Middle frontal gyrus (tissue), 1 donor: ENCODE measurements around the gene ZNF444.
"Not testable (repeated sequence)": the region's sequence is repeated elsewhere in the genome, so short reads cannot be mapped to it uniquely, and the experiment has no call there.

Experiments used
- DNase-seq: peaks from one replicate; pipeline ENCODE4 v3.0.0-alpha.2; 2015; ENCODE audit warnings: low spot score; ENCODE audit errors: extremely low spot score

The ZNF444 gene

DNA sequence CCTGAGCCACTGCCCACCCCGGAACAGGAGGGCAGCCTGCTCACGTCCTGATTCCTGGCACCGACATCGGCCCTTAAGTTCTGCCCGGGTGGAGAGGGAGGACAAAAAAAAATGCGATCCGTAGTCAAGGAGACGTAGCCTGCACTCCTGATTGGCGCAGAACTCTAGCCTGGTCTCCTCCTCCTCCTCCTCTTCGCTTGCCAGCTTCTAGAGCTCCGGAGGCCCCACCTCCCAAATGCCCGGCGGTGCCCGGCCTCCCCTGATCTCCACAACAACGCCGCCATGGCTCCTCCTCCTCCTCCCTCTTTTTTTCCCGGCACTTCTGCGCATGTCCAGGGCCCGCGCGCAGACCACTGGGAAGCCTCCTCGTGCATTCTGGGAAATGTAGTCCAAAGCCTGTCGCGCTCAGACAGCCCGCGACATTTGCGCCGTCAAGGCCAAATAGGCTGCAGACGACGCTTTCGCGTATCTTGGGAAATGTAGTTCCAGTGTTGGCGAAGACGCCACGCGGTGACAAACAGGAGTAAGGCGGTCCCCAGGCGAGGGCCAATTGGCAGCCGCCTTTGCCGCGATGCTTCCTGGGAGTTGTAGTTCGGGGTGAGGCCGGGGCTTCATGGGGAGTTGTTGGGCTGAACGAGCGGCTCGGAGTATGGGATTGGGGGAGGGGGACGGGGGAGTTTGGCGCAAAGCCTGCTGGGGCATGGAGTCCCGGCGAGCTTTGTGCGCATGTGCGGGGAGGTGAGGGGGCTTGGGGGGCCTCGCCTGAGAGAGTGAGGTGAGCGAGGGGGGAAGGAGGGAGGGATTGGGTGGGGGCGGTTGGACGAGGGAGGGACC is at the start of gene ZNF444:
Gene ZNF444, plus strand, starts transcription at position 705 of the 834 bp plus-strand sequence. CDS start 5,625 bp downstream, outside the sequence.
- DNase-seq = peak; percentile 98

DNA sequence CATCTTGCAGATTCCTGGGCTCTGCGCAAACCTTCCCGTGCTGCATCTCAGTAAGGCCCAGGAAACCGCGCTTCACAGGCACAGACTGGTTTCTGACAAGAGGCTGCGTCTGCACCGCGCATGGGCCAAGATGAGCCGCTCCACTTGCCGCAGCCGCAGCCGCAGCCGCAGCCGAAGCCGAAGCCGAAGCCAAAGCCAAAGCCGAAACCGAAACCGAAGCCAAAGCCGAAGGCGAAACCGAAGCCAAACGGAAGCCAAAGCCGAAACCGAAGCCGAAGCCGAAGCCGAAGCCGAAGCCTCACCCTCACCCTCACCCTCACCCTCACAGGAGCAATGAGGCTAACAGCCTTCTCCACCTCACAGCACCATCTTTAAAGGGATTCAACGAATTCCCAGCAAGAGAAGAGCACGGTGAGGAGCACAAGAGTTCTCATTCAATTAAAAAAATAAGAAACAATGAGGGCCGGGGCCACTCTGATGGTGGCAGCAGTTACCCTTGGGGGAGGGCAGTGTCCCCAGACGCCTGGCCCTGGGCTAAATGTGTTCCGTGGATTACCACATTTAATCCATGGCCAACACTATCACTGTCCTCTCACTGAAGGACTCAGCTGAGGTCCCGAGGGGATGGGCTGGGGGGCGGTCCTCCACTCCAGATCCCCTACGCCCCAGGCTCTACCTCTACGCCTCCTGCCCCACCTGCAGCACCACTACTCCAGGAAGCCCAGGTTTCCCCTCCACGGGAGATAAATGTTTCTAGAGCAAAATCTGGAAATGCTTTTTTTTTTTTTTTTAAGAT is 49.1 kb upstream of the ZNF444 start:
- DNase-seq = no peak

DNA sequence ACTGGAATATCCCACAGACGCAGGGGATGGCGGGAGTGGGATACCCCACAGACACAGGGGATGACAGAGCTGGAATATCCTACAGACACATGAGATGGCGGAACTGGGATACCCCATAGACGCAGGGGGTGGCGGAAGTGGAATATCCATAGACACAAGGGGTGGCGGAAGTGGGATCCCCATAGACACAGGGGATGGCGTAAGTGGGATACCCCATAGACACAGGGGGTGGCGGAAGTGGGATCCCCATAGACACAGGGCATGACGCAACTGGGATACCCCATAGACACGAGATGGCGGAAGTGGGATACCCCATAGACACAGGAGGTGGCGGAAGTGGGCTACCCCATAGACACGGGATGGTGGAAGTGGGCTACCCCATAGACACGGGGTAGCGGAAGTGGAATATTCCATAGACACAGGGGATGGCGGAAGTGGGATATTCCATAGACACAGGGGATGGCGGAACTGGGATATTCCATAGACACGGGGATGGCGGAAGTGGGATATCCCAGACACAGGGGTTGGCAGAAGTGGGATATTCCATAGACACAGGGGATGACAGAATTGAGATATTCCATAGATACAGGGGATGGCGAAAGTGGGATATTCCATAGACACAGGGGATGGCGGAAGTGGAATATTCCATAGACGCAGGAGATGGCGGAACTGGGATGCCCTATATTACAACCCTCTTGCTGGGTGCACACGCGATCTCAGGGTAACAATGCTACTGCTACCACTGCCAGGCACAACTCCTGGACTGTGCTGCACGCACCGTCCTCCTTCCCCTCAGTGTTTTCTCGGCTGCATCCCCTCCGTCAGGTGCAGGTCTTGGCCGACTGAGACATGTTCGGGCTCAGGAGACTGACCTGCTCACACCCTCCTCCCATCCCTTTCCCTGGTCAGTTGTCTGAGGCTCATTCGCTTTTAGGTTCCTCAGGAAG is 48.1 kb upstream of the ZNF444 start:
- DNase-seq = no peak

DNA sequence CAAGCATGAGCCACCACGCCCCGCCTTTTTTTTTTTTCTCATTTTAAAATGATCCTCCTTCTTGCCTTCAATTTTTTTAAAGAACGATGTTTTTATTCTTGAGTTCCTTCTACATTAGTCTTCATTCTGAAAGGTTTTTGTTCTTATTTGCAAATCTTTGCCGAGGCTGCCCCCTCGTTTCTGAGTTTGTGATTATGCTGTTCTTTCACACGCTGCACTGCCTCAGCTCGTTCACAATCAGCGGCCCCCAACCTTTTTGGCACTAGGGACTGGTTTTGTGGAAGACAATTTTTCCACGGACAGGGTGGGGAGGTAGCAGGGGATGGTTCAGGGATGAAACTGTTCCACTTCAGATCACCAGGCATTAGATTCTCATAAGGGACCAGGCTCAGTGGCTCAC is 46.6 kb upstream of the ZNF444 start:
- DNase-seq = no peak

DNA sequence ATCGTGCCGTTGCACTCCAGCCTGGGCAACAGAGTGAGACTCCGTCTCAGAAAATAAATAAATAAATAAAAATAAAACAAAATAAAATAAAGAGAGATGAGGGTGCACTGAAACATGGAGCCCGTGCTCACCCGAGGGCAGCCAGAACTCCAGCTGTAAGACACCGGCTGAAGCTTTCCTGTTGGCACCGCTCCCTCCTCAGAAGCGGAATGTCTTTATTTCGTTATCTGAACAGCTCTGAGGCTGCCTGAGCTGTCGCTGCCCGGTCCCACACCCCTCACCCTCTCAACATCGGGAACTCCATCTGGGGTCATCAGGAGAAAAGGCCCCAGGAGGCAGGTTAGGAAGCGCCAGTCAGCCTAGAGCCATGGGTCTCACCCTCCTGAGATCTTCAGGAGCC is 44.4 kb upstream of the ZNF444 start:
- no peak for DNase-seq

DNA sequence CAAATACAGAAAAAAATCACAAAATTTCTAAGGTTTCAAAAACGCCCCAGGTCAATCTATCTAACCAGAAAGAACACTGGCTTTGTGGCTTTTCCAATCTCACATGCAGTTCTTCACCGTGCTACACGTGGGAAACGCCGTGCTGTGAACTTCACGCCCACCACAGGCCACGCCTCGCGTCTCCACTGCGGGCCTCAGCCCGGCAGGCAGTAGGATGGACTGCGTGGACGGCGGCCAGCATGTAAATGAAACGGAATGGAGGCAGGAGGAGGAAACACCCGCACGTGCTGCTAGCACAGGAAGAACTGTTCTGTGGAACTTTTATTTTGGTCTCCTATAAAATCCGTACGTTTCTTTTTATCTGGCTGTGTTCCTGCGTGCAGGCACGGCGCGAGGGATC is 43.8 kb upstream of the ZNF444 start:
- DNase-seq = no peak

DNA sequence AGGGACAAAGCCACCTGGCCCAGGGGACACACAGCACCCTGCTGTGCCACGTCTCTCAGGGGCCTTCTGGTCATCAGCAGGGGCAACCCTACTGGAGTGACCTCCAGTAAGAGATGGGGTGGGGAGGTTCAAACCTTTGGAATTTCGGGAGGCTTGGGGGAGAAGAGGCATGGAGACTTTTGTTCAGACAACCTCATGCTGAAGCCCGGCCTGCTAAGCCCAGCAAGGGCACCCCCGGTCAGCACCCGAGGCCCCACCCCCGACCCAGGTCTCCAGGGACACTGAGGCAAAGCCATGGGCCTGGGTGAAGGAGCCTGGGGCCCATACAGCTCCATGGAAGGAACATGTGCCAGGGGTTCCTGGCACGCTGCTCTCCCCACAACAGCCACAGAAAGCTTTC is 43.3 kb upstream of the ZNF444 start:
- DNase-seq = no peak

DNA sequence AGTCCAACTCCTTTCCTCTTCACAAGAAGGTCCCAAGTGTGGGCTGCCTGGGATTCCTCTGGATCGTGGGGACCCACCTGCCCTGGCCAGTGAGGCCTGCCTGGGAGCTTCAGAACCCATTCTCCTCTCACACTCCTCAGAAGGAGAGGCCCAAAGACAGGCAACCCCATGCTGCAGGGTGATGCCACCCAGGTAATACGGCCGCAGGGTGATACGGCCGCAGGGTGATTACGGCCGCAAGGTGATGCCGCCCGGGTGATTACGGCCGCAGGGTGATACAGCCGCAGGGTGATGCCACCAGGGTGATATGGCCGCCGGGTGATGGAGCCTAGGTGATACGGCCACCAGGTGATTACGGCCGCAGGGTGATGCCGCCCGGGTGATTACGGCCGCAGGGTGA is 42.9 kb upstream of the ZNF444 start:
- not testable (repeated sequence) for DNase-seq

DNA sequence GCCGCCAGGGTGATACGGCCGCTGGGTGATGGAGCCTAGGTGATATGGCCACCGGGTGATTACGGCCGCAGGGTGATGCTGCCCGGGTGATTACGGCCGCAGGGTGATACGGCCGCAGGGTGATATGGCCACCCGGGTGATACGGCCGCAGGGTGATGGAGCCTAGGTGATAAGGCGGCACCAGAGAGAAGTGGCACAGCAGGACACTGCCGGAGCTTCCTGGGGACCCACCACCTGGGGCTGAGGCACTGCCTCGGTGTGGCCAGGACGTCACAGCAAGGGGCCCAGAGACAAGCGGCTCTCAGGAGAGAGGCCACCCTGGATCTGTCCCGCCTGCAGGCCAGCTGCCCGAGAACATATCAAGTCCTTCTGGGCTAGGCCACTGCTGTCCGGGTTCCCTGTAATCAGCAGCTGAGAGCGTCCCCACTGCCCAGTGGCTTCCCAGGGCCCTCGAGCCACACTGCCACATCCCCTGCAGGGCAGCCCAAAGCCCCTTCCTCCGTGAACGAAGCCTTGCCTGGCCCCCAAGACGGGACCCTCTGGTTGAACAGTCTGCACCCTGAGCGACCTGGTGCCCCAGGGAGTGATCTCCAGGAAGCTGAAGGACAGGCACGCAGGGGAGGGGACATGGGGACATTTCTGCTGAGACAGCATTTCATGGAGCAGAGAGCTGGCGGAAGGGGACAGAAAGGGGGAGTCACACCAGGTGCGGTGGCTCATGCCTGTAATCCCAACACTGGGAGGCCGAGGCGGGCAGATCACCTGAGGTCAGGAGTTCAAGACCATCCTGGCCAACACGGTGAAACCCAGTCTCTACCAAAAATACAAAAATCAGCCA is 42.1 kb upstream of the ZNF444 start:
- DNase-seq = no peak

DNA sequence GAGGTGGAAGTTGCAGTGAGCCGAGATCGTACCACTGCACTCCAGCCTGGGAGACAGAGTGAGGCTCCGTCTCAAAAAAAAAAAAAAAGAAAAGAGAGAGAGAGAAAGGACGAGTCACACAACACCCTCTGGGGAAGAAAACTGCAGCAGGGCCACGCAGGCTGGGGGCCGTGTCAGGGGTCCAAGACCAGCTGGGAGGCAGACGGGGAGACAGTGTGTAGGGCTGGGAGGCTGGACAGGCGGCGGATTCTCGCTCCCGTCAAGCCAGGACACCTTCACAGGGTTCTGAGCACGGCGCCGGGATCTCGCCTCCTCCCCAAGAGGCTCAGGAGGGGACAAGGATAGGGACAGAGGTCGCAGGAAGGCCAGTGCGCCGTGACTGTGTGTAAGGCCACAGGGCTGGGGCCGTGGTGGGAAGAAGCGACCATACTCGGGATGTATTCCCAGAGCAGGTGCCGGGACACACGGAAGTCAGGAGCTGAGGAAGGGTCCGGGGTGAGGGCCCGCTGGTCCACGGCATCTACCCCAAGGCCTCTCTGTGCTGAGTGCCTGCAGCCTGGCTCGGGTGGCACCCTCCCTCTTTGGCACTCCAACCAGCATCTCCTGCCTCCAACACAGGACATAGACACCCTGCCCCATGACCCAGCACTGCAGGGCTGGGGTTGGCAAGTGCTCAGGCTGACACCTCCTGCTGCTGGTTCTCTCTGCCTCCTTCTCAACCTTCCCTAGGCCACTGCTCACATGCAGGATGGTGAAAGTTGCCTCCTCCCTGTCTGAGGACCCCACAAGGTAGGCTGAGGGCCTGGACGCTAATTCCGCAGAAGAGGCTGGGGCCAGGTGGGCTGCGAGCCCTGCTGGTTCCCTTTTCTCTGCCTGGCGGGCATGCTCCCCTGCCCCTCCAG is 41.2 kb upstream of the ZNF444 start:
- no peak for DNase-seq

DNA sequence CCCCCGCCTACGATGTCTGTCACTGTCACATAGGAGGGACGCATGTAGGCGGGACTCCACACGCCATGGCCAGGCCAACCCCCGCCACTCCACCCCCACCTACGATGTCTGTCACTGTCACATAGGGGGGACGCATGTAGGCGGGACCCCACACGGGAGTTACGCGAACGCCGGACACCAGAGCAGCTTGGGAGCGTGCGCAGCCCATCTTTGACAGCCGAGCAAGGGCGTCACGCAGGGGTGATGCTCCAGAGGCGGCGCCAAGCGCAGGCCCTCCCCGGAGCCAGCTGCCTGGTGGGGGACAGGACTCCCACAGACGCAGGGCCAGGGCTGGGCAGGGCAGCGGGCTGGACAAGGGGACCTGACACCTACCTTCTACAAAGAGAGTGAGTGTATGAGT is 40.0 kb upstream of the ZNF444 start:
- DNase-seq = no peak

DNA sequence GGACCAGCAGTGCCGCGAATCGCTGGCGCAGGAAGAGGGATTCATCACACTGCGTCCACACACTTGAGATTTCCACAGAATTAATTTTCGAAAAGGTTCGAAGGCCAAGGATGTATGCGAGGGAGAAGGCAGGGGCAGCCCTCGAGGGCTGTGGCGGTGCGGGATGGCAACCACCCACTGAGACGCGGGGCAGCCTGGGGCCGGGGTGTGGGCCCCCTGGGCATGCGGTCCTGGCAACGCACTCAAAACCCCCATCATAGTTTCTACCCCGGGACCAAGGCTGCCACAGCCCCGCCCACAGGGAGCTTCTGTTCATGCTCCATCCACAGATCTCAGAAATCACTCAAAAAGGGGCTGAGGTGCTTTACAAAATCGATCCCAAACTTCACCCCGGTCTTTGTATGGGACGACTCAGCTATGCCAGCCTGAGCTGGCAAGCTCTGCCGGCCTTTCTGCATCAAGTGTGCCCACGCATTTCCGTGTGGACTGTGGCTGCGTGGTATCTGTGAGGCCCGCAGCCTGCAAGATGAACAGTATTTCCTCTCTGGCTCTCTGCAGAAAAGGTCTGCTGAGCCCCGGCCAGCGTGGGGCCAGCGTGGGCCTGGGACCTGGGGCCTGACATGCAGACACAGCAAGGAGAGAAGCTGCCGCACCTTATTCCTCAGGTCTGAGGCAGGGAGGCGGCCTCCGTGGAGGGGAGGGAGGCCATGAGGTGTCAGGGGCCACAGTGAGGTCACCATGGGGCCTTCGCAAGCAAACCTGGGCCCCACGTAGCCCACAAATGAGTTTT is 39.1 kb upstream of the ZNF444 start:
- DNase-seq = no peak

DNA sequence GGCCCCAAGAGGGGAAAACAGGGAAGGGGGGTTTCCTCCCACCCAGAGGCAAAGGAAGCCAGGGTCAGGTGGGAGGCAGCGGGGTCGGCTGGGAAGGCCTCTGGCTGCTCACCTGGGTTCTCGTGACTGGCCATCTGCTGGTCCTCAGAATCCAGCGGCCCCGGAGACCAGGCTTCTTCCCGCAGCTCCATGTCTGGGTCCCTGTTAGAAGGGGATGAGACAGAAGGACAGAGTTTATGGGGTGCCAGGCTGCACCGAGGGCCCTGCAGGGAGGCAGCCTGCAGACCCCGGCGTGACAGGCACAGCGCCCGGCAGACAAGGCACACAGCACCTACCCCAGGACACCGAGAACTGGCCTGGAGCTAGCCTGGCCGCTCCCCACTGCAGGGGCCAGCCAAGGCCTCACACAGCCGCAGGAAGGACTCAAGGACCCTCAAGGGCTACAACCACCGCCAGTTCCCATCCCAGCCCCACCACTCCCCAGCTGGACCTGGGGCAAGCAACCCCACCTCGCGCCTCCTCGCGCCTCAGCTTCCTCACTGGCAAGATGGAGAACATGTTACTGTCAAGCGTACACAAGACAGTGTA is 38.0 kb upstream of the ZNF444 start:
- no peak for DNase-seq

DNA sequence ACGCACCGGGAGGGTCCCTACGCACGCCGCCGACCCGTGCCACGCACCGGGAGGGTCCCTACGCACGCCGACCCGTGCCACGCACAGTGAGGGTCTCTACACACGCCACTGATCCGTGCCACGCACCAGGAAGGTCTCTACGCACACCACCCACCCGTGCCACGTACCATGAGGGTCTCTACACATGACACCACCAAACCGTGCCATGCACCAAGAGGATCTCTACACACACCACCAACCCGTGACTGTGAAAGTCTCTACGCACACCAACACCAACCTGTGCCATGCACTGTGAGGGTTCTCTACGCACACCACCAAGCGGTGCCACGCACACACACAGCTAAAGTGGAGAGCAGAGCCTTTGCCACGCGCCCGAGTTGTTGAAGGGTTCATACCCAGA is 36.7 kb upstream of the ZNF444 start:
- DNase-seq = no peak

DNA sequence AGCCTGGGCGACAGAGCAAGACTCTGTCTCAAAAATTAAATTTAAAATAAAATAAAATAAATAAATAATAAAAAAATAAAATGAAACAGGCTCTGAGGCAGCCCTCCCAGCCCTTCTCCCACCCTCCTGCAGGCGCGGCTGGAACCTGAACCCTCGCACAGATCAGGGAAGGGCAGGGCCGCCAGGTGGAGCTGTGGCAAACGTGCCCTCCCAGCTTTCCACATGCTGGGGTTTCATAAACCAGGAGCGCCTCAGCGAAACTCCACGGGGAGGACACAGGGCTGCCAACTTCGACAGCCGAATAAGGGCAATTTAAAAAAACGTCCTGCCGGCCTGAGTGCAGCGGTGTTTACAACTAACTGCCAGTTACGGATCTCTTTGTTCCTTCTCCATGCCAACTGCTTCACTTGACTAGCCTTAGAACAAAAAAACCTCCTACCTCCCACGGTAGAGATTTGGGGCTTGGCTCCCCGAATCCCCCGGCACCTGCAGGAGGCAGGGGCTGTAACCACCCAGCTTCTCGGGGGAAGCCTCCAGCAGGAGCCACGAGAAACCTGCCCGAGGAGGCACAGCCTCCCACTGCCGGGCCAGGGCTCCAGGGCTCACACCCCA is 35.9 kb upstream of the ZNF444 start:
- DNase-seq = peak; percentile 31

DNA sequence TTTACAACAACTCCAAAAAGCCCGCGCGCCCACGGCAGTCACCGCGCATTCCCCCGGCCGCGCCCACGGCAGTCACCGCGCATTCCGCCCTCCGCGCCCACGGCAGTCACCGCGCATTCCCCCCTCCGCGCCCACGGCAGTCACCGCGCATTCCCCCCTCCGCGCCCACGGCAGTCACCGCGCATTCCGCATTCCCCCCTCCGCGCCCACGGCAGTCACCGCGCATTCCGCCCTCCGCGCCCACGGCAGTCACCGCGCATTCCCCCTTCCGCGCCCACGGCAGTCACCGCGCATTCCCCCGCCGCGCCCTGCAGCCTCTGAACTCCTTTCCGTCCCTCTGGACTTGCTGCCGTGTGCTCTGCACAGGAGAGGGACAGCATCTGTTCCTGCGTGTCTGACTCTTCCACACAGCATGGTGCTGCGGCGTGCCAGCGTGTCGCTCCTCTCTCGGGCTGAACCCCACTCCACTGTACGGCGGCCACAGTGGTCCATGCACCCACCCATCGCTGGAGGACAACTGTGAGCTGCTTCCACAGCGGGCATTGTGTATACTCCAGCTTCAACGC is 35.2 kb upstream of the ZNF444 start:
- not testable (repeated sequence) for DNase-seq

DNA sequence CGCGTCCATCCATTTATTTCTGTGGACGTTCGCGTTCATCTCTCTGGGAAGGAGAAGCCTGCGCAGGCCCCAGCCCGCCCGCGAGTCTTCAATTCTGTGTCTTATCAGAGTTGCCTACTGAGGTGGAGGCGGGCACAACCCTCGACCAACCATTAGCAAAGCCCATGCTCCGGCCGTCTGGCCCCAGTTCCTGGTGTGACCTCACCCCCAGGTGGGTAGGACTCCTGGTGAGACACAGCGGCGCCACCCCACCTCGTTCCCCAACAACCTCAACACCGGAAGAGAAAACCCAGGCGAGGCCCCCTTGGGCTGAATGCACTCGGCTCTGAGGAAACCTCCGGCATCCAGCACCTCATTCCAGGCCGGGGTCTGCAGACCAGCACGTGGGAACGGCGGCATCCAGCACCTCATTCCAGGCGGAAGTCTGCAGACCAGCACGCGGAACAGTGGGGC is 34.7 kb upstream of the ZNF444 start:
- no peak for DNase-seq
